Uterus (tissue), 2 donors: Measurements from ENCODE around the gene CFAP119.

Experiments
- POLR2A ChIP-seq, 2 donors: fragments of 450-650 bp; IDR thresholded peaks; one replicate each; pipeline ENCODE4 v1.6.1; 2016; ENCODE audit warnings: antibody characterized with exemption in 2 of 2, mild to moderate bottlenecking in 1 of 2, moderate library complexity in 1 of 2
- TF ChIP-seq, protein P1 (sequence below), 4 experiments: fragments of 200-600 bp in 2 of 4; fragments of 450-650 bp in 2 of 4; sonication (generic) in 2 of 4; IDR thresholded peaks; one replicate each; pipeline ENCODE4 v1.5.1; 2016 to 2019; ENCODE audit warnings: antibody characterized with exemption in 4 of 4, mild to moderate bottlenecking in 2 of 4, moderate library complexity in 1 of 4

DNA sequence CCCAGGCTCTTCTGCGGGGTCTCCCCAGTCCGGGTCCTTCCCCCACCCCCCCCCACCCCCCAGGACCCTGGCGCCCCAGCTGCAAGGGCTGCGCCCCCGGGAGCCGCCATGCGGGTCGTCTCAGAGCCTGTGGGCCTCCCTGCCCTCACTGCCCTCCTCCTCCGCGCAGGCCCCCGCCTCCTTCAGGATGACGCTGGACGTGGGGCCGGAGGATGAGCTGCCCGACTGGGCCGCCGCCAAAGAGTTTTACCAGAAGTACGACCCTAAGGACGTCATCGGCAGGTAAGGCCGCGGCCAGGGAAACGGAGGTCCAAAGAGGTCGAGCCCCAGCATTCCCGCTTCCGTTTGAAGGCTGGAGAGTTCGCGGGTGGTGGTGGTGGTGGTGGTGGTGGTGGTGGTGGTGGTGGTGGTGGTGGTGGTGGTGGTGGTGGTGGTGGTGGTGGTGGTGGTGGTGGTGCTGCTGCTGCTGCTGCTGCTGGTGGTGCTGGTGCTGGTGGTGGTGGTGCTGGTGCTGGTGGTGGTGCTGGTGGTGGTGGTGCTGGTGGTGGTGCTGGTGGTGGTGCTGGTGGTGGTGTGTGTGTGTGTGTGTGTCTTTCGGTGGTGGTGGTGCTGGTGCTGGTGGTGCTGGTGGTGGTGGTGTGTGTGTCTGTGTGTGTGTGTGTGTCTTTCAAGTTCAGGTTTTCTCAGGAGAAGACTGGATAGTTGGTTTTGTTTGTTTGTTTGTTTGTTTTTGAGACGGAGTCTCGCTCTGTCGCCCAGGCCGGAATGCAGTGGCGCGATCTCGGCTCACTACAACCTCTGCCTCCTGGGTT is 13.0 kb downstream of the CFAP119 start:
- TF ChIP-seq, protein P1, sequence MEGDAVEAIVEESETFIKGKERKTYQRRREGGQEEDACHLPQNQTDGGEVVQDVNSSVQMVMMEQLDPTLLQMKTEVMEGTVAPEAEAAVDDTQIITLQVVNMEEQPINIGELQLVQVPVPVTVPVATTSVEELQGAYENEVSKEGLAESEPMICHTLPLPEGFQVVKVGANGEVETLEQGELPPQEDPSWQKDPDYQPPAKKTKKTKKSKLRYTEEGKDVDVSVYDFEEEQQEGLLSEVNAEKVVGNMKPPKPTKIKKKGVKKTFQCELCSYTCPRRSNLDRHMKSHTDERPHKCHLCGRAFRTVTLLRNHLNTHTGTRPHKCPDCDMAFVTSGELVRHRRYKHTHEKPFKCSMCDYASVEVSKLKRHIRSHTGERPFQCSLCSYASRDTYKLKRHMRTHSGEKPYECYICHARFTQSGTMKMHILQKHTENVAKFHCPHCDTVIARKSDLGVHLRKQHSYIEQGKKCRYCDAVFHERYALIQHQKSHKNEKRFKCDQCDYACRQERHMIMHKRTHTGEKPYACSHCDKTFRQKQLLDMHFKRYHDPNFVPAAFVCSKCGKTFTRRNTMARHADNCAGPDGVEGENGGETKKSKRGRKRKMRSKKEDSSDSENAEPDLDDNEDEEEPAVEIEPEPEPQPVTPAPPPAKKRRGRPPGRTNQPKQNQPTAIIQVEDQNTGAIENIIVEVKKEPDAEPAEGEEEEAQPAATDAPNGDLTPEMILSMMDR (IDR thresholded peaks at IDR 0.05), result no peak
- TF ChIP-seq POLR2A (IDR thresholded peaks at IDR 0.05), result no peak
